HG03066 (cell line): ENCODE measurements around the gene LRRC3B.

ENCODE experiments used
- ATAC-seq: cut with Tn5 transposase; IDR thresholded peaks from one replicate; pipeline ENCODE4 v1.9.1; 2021; ENCODE audit warnings: low read depth; ENCODE audit not compliant: unreplicated experiment

Gene LRRC3B

DNA sequence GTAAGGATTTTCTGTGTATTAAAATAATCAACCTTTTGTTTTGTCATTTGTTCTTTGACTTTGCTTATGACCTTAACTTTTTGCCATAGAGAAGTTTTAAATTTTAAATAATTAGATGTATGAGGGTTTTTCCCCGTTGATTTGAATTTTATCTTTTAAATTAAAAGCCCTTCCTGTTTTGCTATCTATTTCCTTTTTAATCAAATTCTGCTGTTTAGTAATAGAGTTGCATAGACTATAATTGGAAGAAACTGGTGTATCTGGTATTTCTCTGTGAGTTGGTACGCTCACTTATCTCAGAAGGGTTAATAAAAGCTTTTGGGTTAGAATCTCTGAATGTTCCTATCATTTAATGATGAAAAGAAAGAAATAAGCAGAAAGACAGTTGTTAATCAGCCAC is 82.2 kb downstream of the LRRC3B start:
- ATAC-seq: no peak

DNA sequence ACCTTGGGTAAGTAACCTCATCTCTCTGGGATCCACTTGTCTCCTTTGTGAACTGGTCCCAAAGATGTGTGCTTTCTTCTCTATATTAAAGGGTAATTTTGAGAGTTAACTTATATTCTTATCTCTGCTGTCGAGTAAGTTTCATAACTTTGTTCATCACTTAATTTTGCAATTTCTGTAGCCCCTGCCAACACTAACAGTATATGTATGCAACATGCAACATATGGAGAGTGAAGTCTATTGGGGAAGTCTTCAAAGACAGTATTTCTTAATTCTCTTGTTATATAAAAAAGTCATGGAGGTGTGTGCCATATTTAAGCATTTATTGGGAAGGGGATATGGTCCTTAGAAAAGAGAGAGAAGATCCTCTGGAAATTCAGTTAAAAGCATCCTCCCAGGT is 85.9 kb downstream of the LRRC3B start:
- no peak for ATAC-seq

- peak; percentile 79 for ATAC-seq
These were observed 89.8 kb downstream of the LRRC3B start for GRCh38 chr3:26712211-26713026.

GRCh38 chr3:26713091-26713490 is 90.5 kb downstream of the LRRC3B start:
- ATAC-seq: no peak

DNA sequence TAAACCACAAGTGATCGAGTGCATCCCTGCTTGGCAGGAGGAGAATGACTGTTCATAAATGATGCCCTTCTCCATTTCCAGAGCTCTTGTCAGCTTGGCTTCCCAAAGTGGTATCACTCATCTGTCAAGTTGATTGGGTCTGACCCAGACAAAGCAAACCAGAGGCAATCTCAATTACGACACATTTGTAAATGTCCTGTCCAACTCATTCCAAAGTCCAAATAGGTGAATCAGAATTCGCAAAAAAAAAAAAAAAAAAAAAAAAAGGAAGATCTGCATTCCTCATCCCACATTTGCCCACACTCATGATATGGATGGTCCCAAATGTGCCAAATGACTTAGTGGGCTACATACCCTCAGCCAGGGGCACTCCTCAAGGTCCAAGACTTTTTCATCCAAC is 91.9 kb downstream of the LRRC3B start:
- ATAC-seq: no peak

DNA sequence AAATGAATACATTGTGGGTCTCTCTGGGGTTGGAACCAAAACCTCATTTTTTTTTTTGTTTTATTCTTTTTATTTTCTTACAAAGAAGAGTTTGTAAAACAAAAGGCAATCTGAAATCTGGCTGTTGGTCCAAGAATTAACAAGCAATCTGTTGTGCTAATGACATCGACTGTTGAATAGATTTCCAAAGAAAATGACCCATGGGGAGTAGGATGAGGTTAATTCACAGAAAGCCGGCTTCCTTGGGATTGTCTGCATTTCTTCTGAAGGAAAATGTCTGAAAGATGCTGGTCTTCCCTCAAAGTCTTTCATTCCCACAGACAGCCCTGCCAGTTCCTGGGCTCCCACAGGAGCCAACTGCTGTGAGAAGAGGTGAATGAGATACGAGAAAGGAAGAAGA is 92.9 kb downstream of the LRRC3B start:
- ATAC-seq: no peak

DNA sequence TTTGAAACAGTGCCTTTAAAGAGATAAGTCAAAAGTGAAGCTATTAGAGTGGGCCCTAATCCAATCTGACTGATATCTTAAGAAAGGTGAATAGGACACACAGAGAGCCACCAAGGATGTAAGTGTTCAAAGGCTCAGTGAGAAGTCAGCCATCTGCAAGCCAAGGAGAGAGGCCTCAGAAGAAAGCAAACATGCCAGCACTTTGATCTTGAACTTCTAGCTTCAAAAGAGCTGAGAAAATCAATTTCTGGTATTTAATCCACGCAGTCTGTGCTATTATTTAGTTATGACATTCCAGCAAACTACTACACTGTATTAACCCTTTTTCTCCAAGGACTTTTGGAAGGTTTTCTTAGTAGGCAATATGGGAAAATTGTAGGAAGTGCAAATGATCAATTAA is 95.7 kb downstream of the LRRC3B start:
- no peak for ATAC-seq

- no peak for ATAC-seq
These were observed 96.6 kb downstream of the LRRC3B start for GRCh38 chr3:26719134-26719533.

- ATAC-seq: no peak
These were observed 98.5 kb downstream of the LRRC3B start for GRCh38 chr3:26721047-26721446.

DNA sequence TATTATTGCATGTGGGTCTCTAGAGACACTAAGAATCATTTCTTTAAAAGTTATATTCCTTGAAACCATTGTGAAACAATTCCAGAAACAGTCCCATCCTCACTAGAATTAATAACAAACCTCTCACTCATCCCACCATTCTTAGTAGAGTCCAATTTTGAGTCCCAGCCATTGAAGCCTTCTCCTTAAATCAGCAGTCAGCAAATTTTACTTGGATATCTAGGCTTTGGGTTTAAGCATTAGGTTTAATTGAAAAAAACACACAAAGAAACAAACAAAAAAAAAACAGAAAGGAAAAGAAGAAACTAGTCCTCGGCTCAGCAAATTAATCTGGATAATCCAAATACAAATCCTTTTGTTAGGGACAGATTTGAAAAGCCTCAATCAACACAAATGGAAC is 109.3 kb downstream of the LRRC3B start:
- ATAC-seq: no peak

GRCh38 chr3:26750263-26750662 is 127.7 kb downstream of the LRRC3B start:
- ATAC-seq: no peak

DNA sequence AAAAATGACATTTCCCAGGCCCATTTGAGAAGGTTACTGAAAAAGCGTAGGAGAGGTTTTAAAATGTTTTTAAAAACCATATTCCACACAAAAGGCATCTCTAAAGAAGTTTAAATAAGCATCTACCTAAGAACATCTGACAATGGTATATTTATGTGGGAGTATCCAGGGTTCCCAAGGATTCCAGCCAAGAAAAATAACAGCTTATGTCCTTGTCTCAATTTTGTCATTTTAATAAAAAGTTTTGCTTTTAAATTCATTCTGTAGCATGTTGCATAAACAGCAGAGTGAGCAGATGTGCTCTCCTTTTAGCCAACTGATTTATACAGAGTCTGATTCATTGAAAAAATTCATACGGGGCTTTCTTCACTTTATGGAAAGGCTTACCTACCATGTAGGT is 129.9 kb downstream of the LRRC3B start:
- ATAC-seq: no peak

DNA sequence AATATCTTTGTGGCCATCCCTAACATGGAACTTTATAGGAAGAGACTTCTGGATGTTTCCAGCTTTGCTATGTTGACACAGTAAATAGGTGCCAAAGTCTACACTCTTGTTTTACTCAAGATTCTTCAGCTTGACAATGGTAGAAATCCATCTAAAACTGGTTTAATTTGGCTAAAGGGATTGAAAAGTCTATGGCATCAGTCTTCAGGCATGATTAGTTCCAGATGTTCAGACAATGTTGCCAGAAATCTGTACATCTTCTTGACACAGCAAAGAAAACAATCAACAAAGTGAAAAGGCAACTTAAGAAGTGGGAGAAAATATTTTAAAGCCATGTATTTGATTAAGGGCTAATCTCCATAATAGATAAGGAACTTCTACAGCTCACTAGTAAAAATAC is 130.5 kb downstream of the LRRC3B start:
- ATAC-seq: no peak

GRCh38 chr3:26757978-26758377 is 135.4 kb downstream of the LRRC3B start:
- no peak for ATAC-seq
